Endothelial cell of umbilical vein (primary cell): ENCODE data around the gene CRYBA4. TPM values are rescaled to one million over a fixed set of nuclear protein-coding genes. Genes with fewer than 3 reads are reported as not detected.

Experiments
- BruUV-seq: library from RNA; stranded (reverse); fragments of 400-500 nt; replicated peaks from 2 replicates; lab custom pipeline; 2021; lab: Mats Ljungman, UMichigan
- CTCF ChIA-PET: fragments of 300-600, 350-600 bp; sonication (Branson Sonifier 250); formaldehyde crosslinking; loops from one replicate; lab custom pipeline; 2021; ENCODE audit warnings: antibody characterized with exemption, inconsistent platforms; lab: Charles Lee
- POLR2A ChIA-PET: fragments of 300-600, 350-600 bp; sonication (Branson Sonifier 250); formaldehyde crosslinking; loops from one replicate; lab custom pipeline; 2021; ENCODE audit warnings: antibody characterized with exemption, inconsistent platforms; lab: Charles Lee
- DNase-seq: peaks from one replicate; pipeline ENCODE4 v3.0.0-alpha.2; 2011; ENCODE audit warnings: low read depth, low spot score
- FAIRE-seq: peaks from 2 replicates; lab custom pipeline; 2011; peaks lifted over from hg19 to GRCh38; lab: Jason Lieb, UNC
- H2AFZ ChIP-seq: 2 replicates; pipeline ENCODE4 v1.6.0; 2012; ENCODE audit warnings: low read depth, low read length, control low read depth, inconsistent platforms
- H3K27ac ChIP-seq: 2 replicates; pipeline ENCODE4 v1.5.1; 2011; ENCODE audit warnings: low read depth, mild to moderate bottlenecking, control low read depth, low read length, moderate library complexity; ENCODE audit not compliant: insufficient read depth
- H3K27me3 ChIP-seq, 2 experiments: 2 replicates each; pipeline versions ENCODE4 v1.6.0 to v1.6.1; 2011; ENCODE audit warnings: low read length in 2 of 2, mixed read lengths in 1 of 2; ENCODE audit not compliant: control insufficient read depth in 2 of 2, insufficient read depth in 2 of 2
- H3K36me3 ChIP-seq, 2 experiments: 2 replicates in 1 of 2; 3 replicates in 1 of 2; pipeline ENCODE4 v1.5.1; 2011; ENCODE audit warnings: low read length in 2 of 2, mild to moderate bottlenecking in 1 of 2, moderate library complexity in 1 of 2; ENCODE audit not compliant: control insufficient read depth in 2 of 2, insufficient read depth in 2 of 2; ENCODE audit errors: extremely low read depth in 1 of 2
- H3K4me1 ChIP-seq: 3 replicates; pipeline ENCODE4 v1.5.1; 2011; ENCODE audit warnings: mild to moderate bottlenecking, low read length; ENCODE audit not compliant: control insufficient read depth, insufficient read depth; ENCODE audit errors: extremely low read depth
- H3K4me2 ChIP-seq: 2 replicates; pipeline ENCODE4 v1.6.1; 2011; ENCODE audit warnings: low read length, control low read depth, mixed read lengths; ENCODE audit not compliant: insufficient read depth
- H3K4me3 ChIP-seq, 3 experiments: fragments of 200-600 bp in 1 of 3; sonication (generic), shearing (Covaris generic) in 1 of 3; replicated peaks in 1 of 3; 2 replicates each; pipeline ENCODE4 v1.5.1; 2011 to 2016; ENCODE audit warnings: control low read depth in 3 of 3, low read length in 3 of 3, mild to moderate bottlenecking in 2 of 3, inconsistent platforms in 1 of 3, low read depth in 1 of 3, moderate library complexity in 1 of 3; ENCODE audit not compliant: insufficient read depth in 1 of 3
- H3K79me2 ChIP-seq: 2 replicates; pipeline ENCODE4 v1.6.0; 2012; ENCODE audit warnings: low read length, inconsistent platforms; ENCODE audit not compliant: control insufficient read depth, insufficient read depth
- H3K9ac ChIP-seq: replicated peaks from 2 replicates; pipeline ENCODE3; 2011; ENCODE audit warnings: low read length, control low read depth; ENCODE audit not compliant: insufficient read depth; ENCODE audit errors: extremely low read depth
- H3K9me1 ChIP-seq: replicated peaks from 3 replicates; pipeline ENCODE4 v1.6.0; 2011; ENCODE audit warnings: mild to moderate bottlenecking, low read length; ENCODE audit not compliant: control insufficient read depth, insufficient read depth; ENCODE audit errors: extremely low read depth
- H3K9me3 ChIP-seq: replicated peaks from 2 replicates; pipeline ENCODE4 v1.5.1; 2012; ENCODE audit warnings: low read length, inconsistent platforms; ENCODE audit not compliant: control insufficient read depth, insufficient read depth
- H4K20me1 ChIP-seq: replicated peaks from 2 replicates; pipeline ENCODE3; 2011; ENCODE audit warnings: mild to moderate bottlenecking, low read length; ENCODE audit not compliant: control insufficient read depth, insufficient read depth; ENCODE audit errors: extremely low read depth
- CTCF ChIP-seq, 2 donors: IDR thresholded peaks; 1 replicate in 1 of 2; 2 replicates in 1 of 2; pipeline ENCODE4 v1.5.1; 2011; ENCODE audit warnings: low read length in 2 of 2, mild to moderate bottlenecking in 2 of 2, moderate library complexity in 2 of 2, control low read depth in 1 of 2, inconsistent platforms in 1 of 2, low read depth in 1 of 2; ENCODE audit not compliant: insufficient read depth in 1 of 2; ENCODE audit errors: extremely low read depth in 1 of 2
- EZH2 ChIP-seq: IDR thresholded peaks from 2 replicates; pipeline ENCODE4 v1.6.1; 2012; ENCODE audit warnings: borderline replicate concordance, low read depth, mild to moderate bottlenecking, moderate library complexity, low read length, inconsistent platforms; ENCODE audit not compliant: severe bottlenecking
- FOS ChIP-seq: IDR thresholded peaks from 2 replicates; pipeline ENCODE4 v1.6.1; 2011; ENCODE audit warnings: mild to moderate bottlenecking, low read length, moderate library complexity, borderline replicate concordance; ENCODE audit not compliant: insufficient read depth
- GATA2 ChIP-seq: IDR thresholded peaks from 2 replicates; pipeline ENCODE4 v1.7.0; 2011; ENCODE audit warnings: low read depth, mild to moderate bottlenecking, moderate library complexity, mixed read lengths, low read length; ENCODE audit not compliant: insufficient read length, insufficient read depth
- JUN ChIP-seq: IDR thresholded peaks from 2 replicates; pipeline ENCODE4 v1.6.1; 2011; ENCODE audit warnings: borderline replicate concordance, low read depth; ENCODE audit not compliant: insufficient read length, insufficient read depth
- MAX ChIP-seq: IDR thresholded peaks from 2 replicates; pipeline ENCODE4 v1.6.1; 2011; ENCODE audit not compliant: insufficient read depth, insufficient read length
- MYC ChIP-seq: IDR thresholded peaks from one replicate; pipeline ENCODE4 v1.6.1; 2011; ENCODE audit warnings: mild to moderate bottlenecking, low read depth, low read length
- POLR2A ChIP-seq: IDR thresholded peaks from 2 replicates; pipeline ENCODE4 v1.6.1; 2012; ENCODE audit warnings: low read depth, mild to moderate bottlenecking, control low read depth, low read length
- POLR2AphosphoS5 ChIP-seq: IDR thresholded peaks from 2 replicates; pipeline ENCODE4 v1.6.1; 2012; ENCODE audit warnings: low read depth, mild to moderate bottlenecking, control low read depth, low read length, moderate library complexity; ENCODE audit not compliant: insufficient read depth
- dilution Hi-C: fragments of 300-500 bp; cut with MboI; formaldehyde crosslinking; loops from one replicate; pipeline ENCODE4 v1.15.0; 2019; ENCODE audit warnings: low sequenced_read_pairs; ENCODE audit not compliant: extremely low pct_ligation_motif_present
- intact Hi-C: fragments of 100-400 bp; cut with micrococcal nuclease; formaldehyde crosslinking; loops from one replicate; pipeline ENCODE4 v1.10.0; 2022
- polyA plus RNA-seq, 4 experiments: library from polyadenylated mRNA; depleted of rRNA in 3 of 4; stranded (reverse) in 3 of 4; unstranded in 1 of 4; fragments of >200 nt; gene quantifications; 2 replicates each; pipeline versions ENCODE4 v1.2.1 to v1.2.3, GENCODE V29; 2011 to 2012; ENCODE audit warnings: missing spikeins in 1 of 4
- total RNA-seq: library from RNA; stranded (reverse); gene quantifications from 2 replicates; pipeline ENCODE4 v1.2.3, GENCODE V29; 2021

Gene CRYBA4
- total and polyA plus RNA-seq, 2 donors (not counting 3 experiments of a cell fraction or from before 2014, with no cell fraction given), result not detected

GRCh38 chr22:26629988-26630761 lies 8.4 kb downstream of the CRYBA4 start:
- H3K9ac ChIP-seq, result no peak overlapping the region
- H3K27me3 ChIP-seq, result peaks cover 0 to 3% of the 10 kb centered on the region in 2 experiments
- H3K4me2 ChIP-seq, result no peak overlapping the region
- no peaks in the 10 kb centered on the region for H3K9me1 ChIP-seq
- H2AFZ ChIP-seq, result no peak overlapping the region
- no peaks in the 10 kb centered on the region for H4K20me1 ChIP-seq
- H3K27ac ChIP-seq, result no peak overlapping the region
- BruUV-seq, result no TSS peak
- no peaks in the 10 kb centered on the region for H3K9me3 ChIP-seq
- peaks cover 8% of the 10 kb centered on the region for H3K4me1 ChIP-seq
- H3K36me3 ChIP-seq, result no peaks in the 10 kb centered on the region
- CTCF ChIA-PET, result interaction anchor here (0.8 kb wide), 1 partner anchor 13 kb away, joined by 3 read pairs; no protein-coding TSS in a partner anchor
- intact Hi-C loops, result no loop called here
- DNase-seq (no peak), FAIRE-seq (no peak)
- TF ChIP-seq GATA2, result no peak
- TF ChIP-seq MYC, result no peak
- TF ChIP-seq FOS, result no peak
- no peak for TF ChIP-seq JUN
- TF ChIP-seq CTCF (IDR thresholded peaks at IDR 0.05; ENCODE audit: extremely low read depth in 1 of 2, insufficient read depth in 1 of 2, low read depth in 1 of 2, low read length in 2 of 2), result no peak
- no peak for TF ChIP-seq POLR2AphosphoS5
- no peak for TF ChIP-seq POLR2A
- no peak for TF ChIP-seq EZH2
- TF ChIP-seq MAX, result no peak
- POLR2A ChIA-PET, result no interaction called here
- dilution Hi-C loops, result no loop called here
- H3K4me3 ChIP-seq, result no peak overlapping the region
- H3K79me2 ChIP-seq, result no peaks in the 10 kb centered on the region
